GM19023 (cell line): ENCODE results near the gene MALT1.

Experiments used
- ATAC-seq: cut with Tn5 transposase; IDR thresholded peaks from one replicate; pipeline ENCODE4 v1.9.1; 2021; ENCODE audit warnings: mild to moderate bottlenecking, moderate library complexity; ENCODE audit not compliant: unreplicated experiment

The MALT1 gene

DNA sequence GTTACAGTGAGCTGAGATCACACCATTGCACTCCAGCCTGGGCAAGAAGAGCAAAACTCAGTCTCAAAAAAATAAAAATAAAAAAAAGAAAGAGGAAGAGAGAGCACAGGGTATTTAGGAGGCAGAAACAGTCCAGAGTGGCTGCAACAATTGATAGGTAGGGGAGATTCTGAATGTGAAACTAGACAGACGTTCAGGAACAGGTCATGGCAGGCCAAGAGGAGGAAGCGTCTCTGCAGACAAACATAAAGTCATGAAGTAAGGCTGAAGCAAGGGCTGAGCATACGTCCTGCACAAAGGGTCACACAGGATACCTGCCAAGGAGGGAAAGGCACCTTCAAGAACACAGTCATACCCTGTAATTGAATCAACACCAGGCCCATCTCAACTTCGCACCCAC is 129.3 kb downstream of the MALT1 start:
- peak; percentile 73 for ATAC-seq

DNA sequence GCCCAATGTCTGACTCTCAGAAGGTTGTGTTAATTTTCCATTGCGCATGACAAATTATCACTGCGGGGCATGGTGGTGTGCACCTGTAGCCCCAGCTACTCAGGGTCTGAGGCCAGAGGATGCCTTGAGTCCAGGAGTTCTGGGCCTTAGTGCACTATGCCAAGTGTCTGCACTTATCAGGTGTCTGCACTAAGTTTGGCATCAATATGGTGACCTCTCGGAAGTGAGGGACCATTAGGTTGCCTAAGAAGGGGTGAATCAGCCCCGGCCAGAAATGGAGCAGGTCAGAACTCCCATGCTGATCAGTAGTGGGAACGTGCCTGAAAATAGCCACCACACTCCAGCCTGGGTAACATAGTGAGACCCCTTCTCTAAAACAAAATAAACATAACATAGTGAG is 131.7 kb downstream of the MALT1 start:
- ATAC-seq, result no peak

DNA sequence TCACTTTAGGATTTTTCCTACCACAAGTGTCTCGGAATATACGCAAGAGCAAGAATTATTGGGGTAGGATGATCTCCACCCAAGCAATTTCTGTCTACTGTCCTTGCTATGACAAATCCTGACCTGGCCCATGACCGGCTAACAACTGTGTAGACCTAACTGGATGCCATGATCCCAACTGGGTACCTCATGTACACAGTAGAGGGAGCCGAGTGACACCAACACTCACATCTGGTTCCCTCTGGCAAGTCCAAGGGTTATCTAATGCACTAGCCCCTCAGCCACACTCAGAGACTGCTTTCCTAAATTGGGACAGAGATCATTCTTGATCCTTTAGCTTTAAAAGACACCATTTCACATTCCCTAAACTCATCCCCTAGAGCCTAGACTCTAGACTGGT is 132.7 kb downstream of the MALT1 start:
- no peak for ATAC-seq
